H9 (cell line): ENCODE measurements around the gene MYLK4. TPM values are rescaled to one million over a fixed set of nuclear protein-coding genes. Genes with fewer than 3 reads are reported as not detected.

ENCODE experiments used
- DNase-seq: peaks from one replicate; pipeline ENCODE4 v3.0.0-alpha.2; 2017
- H2AFZ ChIP-seq: one replicate; pipeline ENCODE4 v1.6.1; 2013; ENCODE audit warnings: mild to moderate bottlenecking, low read length, control low read depth, moderate library complexity
- H2AK5ac ChIP-seq: 2 replicates; pipeline ENCODE4 v1.6.1; 2013; ENCODE audit warnings: low read length, control low read depth, mixed read lengths; ENCODE audit not compliant: insufficient read length
- H2BK120ac ChIP-seq: one replicate; pipeline ENCODE4 v1.6.1; 2013; ENCODE audit warnings: low read depth, mild to moderate bottlenecking, low read length, control low read depth, inconsistent platforms; ENCODE audit not compliant: poor library complexity, severe bottlenecking
- H2BK12ac ChIP-seq: 2 replicates; pipeline ENCODE4 v1.6.1; 2013; ENCODE audit warnings: low read length, control low read depth, mixed read lengths, low read depth; ENCODE audit not compliant: insufficient read length
- H2BK15ac ChIP-seq: 2 replicates; pipeline ENCODE4 v1.6.1; 2013; ENCODE audit warnings: low read depth, low read length, control low read depth
- H2BK20ac ChIP-seq: one replicate; pipeline ENCODE4 v1.6.1; 2013; ENCODE audit warnings: low read depth, mild to moderate bottlenecking, low read length, control low read depth, inconsistent platforms; ENCODE audit not compliant: poor library complexity, severe bottlenecking
- H2BK5ac ChIP-seq: 2 replicates; pipeline ENCODE4 v1.6.1; 2013; ENCODE audit warnings: low read length, control low read depth, mixed read lengths; ENCODE audit not compliant: insufficient read length
- H3K14ac ChIP-seq: 2 replicates; pipeline ENCODE4 v1.6.1; 2013; ENCODE audit warnings: low read length, control low read depth; ENCODE audit not compliant: insufficient read depth
- H3K18ac ChIP-seq: 2 replicates; pipeline ENCODE4 v1.6.1; 2013; ENCODE audit warnings: low read depth, mild to moderate bottlenecking, mixed read lengths, low read length, control low read depth; ENCODE audit not compliant: insufficient read length
- H3K23ac ChIP-seq: 2 replicates; pipeline ENCODE4 v1.6.1; 2013; ENCODE audit warnings: low read length, control low read depth, mixed read lengths, low read depth; ENCODE audit not compliant: insufficient read length
- H3K23me2 ChIP-seq: 2 replicates; pipeline ENCODE4 v1.6.1; 2013; ENCODE audit warnings: low read depth, mild to moderate bottlenecking, mixed read lengths, low read length, control low read depth; ENCODE audit not compliant: insufficient read length, poor library complexity, severe bottlenecking
- H3K27ac ChIP-seq: 2 replicates; pipeline ENCODE4 v1.5.1; 2013; ENCODE audit warnings: low read length, control low read depth, mixed read lengths, low read depth; ENCODE audit not compliant: insufficient read length
- H3K27me3 ChIP-seq: 2 replicates; pipeline ENCODE4 v1.6.1; 2013; ENCODE audit warnings: low read length, control low read depth, inconsistent platforms; ENCODE audit not compliant: insufficient read depth
- H3K4ac ChIP-seq: 2 replicates; pipeline ENCODE4 v1.6.1; 2013; ENCODE audit warnings: low read depth, mild to moderate bottlenecking, control low read depth, inconsistent platforms, low read length, moderate library complexity
- H3K4me1 ChIP-seq: 2 replicates; pipeline ENCODE4 v1.6.1; 2013; ENCODE audit warnings: low read length, control low read depth, inconsistent platforms; ENCODE audit not compliant: insufficient read depth
- H3K4me2 ChIP-seq: 2 replicates; pipeline ENCODE4 v1.6.1; 2013; ENCODE audit warnings: low read length, control low read depth, mixed read lengths; ENCODE audit not compliant: insufficient read length, insufficient read depth
- H3K56ac ChIP-seq: 2 replicates; pipeline ENCODE4 v1.6.1; 2013; ENCODE audit warnings: low read depth, mild to moderate bottlenecking, mixed read lengths, low read length, control low read depth; ENCODE audit not compliant: insufficient read length
- H3K79me1 ChIP-seq: 2 replicates; pipeline ENCODE4 v1.6.1; 2013; ENCODE audit warnings: low read depth, mild to moderate bottlenecking, moderate library complexity, low read length, control low read depth, inconsistent platforms; ENCODE audit not compliant: insufficient read depth, poor library complexity, severe bottlenecking
- H3K79me2 ChIP-seq: 2 replicates; pipeline ENCODE4 v1.6.1; 2013; ENCODE audit warnings: low read length, control low read depth, inconsistent platforms; ENCODE audit not compliant: insufficient read depth
- H3K9ac ChIP-seq: 2 replicates; pipeline ENCODE4 v1.6.1; 2013; ENCODE audit warnings: low read length, control low read depth, mixed read lengths; ENCODE audit not compliant: insufficient read length; ENCODE audit errors: extremely low read depth
- H3K9me3 ChIP-seq: one replicate; pipeline ENCODE4 v1.6.1; 2013; ENCODE audit warnings: low read depth, low read length, inconsistent platforms; ENCODE audit not compliant: control insufficient read depth
- H3T11ph ChIP-seq: one replicate; pipeline ENCODE4 v1.6.1; 2013; ENCODE audit warnings: mild to moderate bottlenecking, low read length, control low read depth, inconsistent platforms
- H4K20me1 ChIP-seq: one replicate; pipeline ENCODE4 v1.6.1; 2013; ENCODE audit not compliant: control insufficient read depth, insufficient read length, insufficient read depth
- H4K5ac ChIP-seq: 2 replicates; pipeline ENCODE4 v1.6.1; 2013; ENCODE audit warnings: low read depth, mild to moderate bottlenecking, mixed read lengths, low read length, control low read depth; ENCODE audit not compliant: insufficient read length
- H4K8ac ChIP-seq: replicated peaks from 2 replicates; pipeline ENCODE4 v1.6.1; 2013; ENCODE audit warnings: low read length, control low read depth, mixed read lengths, low read depth; ENCODE audit not compliant: insufficient read length
- H4K91ac ChIP-seq: 2 replicates; pipeline ENCODE4 v1.6.1; 2013; ENCODE audit warnings: low read depth, mild to moderate bottlenecking, moderate library complexity, mixed read lengths, low read length, control low read depth; ENCODE audit not compliant: insufficient read length
- H3K27ac Mint-ChIP-seq, 3 experiments: 2 replicates in 2 of 3; 3 replicates in 1 of 3; pipeline ENCODE4 v1.8.0; 2020 to 2021; ENCODE audit warnings: mixed read lengths in 3 of 3, mild to moderate bottlenecking in 1 of 3, moderate library complexity in 1 of 3
- H3K27me3 Mint-ChIP-seq: 2 replicates; pipeline ENCODE4 v1.8.0; 2021; ENCODE audit warnings: low read depth, mild to moderate bottlenecking, moderate library complexity, mixed read lengths
- H3K36me3 Mint-ChIP-seq, 3 experiments: 2 replicates in 2 of 3; 3 replicates in 1 of 3; pipeline ENCODE4 v1.8.0; 2020 to 2021; ENCODE audit warnings: low read depth in 3 of 3, mixed read lengths in 3 of 3; ENCODE audit not compliant: insufficient read depth in 1 of 3
- H3K4me1 Mint-ChIP-seq, 2 experiments: 2 replicates each; pipeline ENCODE4 v1.8.0; 2020; ENCODE audit warnings: mixed read lengths in 2 of 2
- H3K4me3 Mint-ChIP-seq, 2 experiments: 2 replicates in 1 of 2; 3 replicates in 1 of 2; pipeline ENCODE4 v1.8.0; 2020 to 2021; ENCODE audit warnings: mild to moderate bottlenecking in 2 of 2, mixed read lengths in 2 of 2, moderate library complexity in 1 of 2
- H3K9me3 Mint-ChIP-seq, 2 experiments: 2 replicates in 1 of 2; 3 replicates in 1 of 2; pipeline ENCODE4 v1.8.0; 2020; ENCODE audit warnings: mild to moderate bottlenecking in 2 of 2, mixed read lengths in 2 of 2, moderate library complexity in 1 of 2
- CTCF ChIP-seq: fragments of 200-600 bp; sonication (generic); conservative IDR thresholded peaks from 3 replicates; pipeline ENCODE4 v1.8.0; 2021; ENCODE audit warnings: antibody characterized with exemption, mild to moderate bottlenecking
- WGBS: extraction: QIAGEN DNeasy Blood & Tissue Kit; methylation state at CpG from one replicate; pipeline ENCODE4 v1.1.7; 2013; ENCODE audit warnings: missing lambda C conversion rate, low lambda C conversion rate, mixed read lengths; ENCODE audit not compliant: insufficient read length; ENCODE audit errors: extremely low coverage; 5-methylcytosine and 5-hydroxymethylcytosine counted together
- total RNA-seq: library from RNA; stranded (reverse); gene quantifications from 2 replicates; pipeline ENCODE4 v1.2.1, GENCODE V29; 2021

Gene MYLK4
- total RNA-seq, 1 experiment from 2014 or later: 0.28 TPM

GRCh38 chr6:2754393-2754792 lies 3.7 kb upstream of the MYLK4 start:
- Histone ChIP-seq H4K8ac (no peak overlapping the region), H3K14ac (no peak overlapping the region), H2BK15ac (no peak overlapping the region), H2AFZ (no peak overlapping the region), H3K4me1 (no peaks in the 10 kb centered on the region), H3K56ac (no peak overlapping the region), H3K4me2 (no peak overlapping the region), H3K23me2 (no peaks in the 10 kb centered on the region), H3K9me3 (no peaks in the 10 kb centered on the region), H4K5ac (no peak overlapping the region), H3K9ac (no peak overlapping the region), H3K27me3 (no peaks in the 10 kb centered on the region), H2BK20ac (no peak overlapping the region), H3T11ph (no peak overlapping the region), H3K79me2 (no peaks in the 10 kb centered on the region), H4K91ac (no peak overlapping the region), H2AK5ac (no peak overlapping the region), H2BK120ac (no peak overlapping the region), H3K4ac (no peak overlapping the region), H4K20me1 (no peaks in the 10 kb centered on the region), H3K27ac (no peak overlapping the region), H3K23ac (no peak overlapping the region), H3K79me1 (no peaks in the 10 kb centered on the region), H2BK12ac (no peak overlapping the region), H3K18ac (no peak overlapping the region), H2BK5ac (no peak overlapping the region)
- no peak for DNase-seq
- no CpG with 5 or more reads among the region's 3 CpGs for WGBS
- H3K4me1 Mint-ChIP-seq: peaks cover 3 to 4% of the 10 kb centered on the region in 2 experiments
- no peaks in the 10 kb centered on the region for H3K9me3 Mint-ChIP-seq
- H3K36me3 Mint-ChIP-seq: no peaks in the 10 kb centered on the region
- peaks cover 5% of the 10 kb centered on the region for H3K27me3 Mint-ChIP-seq
- H3K27ac Mint-ChIP-seq: no peak overlapping the region
- TF ChIP-seq CTCF: no peak
- no peak overlapping the region for H3K4me3 Mint-ChIP-seq
